Endothelial cell of umbilical vein (primary cell): ENCODE measurements around the gene EHBP1L1.

Source experiments
- EZH2 ChIP-seq: IDR thresholded peaks from 2 replicates; pipeline ENCODE4 v1.6.1; 2012; ENCODE audit warnings: borderline replicate concordance, low read depth, mild to moderate bottlenecking, moderate library complexity, low read length, inconsistent platforms; ENCODE audit not compliant: severe bottlenecking
- JUN ChIP-seq: IDR thresholded peaks from 2 replicates; pipeline ENCODE4 v1.6.1; 2011; ENCODE audit warnings: borderline replicate concordance, low read depth; ENCODE audit not compliant: insufficient read length, insufficient read depth
- MYC ChIP-seq: IDR thresholded peaks from one replicate; pipeline ENCODE4 v1.6.1; 2011; ENCODE audit warnings: mild to moderate bottlenecking, low read depth, low read length
- POLR2A ChIP-seq: IDR thresholded peaks from 2 replicates; pipeline ENCODE4 v1.6.1; 2012; ENCODE audit warnings: low read depth, mild to moderate bottlenecking, control low read depth, low read length
- POLR2AphosphoS5 ChIP-seq: IDR thresholded peaks from 2 replicates; pipeline ENCODE4 v1.6.1; 2012; ENCODE audit warnings: low read depth, mild to moderate bottlenecking, control low read depth, low read length, moderate library complexity; ENCODE audit not compliant: insufficient read depth
- TF ChIP-seq, protein P1 (sequence below), 2 donors: IDR thresholded peaks; 1 replicate in 1 of 2; 2 replicates in 1 of 2; pipeline ENCODE4 v1.5.1; 2011; ENCODE audit warnings: low read length in 2 of 2, mild to moderate bottlenecking in 2 of 2, moderate library complexity in 2 of 2, control low read depth in 1 of 2, inconsistent platforms in 1 of 2, low read depth in 1 of 2; ENCODE audit not compliant: insufficient read depth in 1 of 2; ENCODE audit errors: extremely low read depth in 1 of 2
- TF ChIP-seq, protein P2 (sequence below): IDR thresholded peaks from 2 replicates; pipeline ENCODE4 v1.6.1; 2011; ENCODE audit not compliant: insufficient read depth, insufficient read length

DNA sequence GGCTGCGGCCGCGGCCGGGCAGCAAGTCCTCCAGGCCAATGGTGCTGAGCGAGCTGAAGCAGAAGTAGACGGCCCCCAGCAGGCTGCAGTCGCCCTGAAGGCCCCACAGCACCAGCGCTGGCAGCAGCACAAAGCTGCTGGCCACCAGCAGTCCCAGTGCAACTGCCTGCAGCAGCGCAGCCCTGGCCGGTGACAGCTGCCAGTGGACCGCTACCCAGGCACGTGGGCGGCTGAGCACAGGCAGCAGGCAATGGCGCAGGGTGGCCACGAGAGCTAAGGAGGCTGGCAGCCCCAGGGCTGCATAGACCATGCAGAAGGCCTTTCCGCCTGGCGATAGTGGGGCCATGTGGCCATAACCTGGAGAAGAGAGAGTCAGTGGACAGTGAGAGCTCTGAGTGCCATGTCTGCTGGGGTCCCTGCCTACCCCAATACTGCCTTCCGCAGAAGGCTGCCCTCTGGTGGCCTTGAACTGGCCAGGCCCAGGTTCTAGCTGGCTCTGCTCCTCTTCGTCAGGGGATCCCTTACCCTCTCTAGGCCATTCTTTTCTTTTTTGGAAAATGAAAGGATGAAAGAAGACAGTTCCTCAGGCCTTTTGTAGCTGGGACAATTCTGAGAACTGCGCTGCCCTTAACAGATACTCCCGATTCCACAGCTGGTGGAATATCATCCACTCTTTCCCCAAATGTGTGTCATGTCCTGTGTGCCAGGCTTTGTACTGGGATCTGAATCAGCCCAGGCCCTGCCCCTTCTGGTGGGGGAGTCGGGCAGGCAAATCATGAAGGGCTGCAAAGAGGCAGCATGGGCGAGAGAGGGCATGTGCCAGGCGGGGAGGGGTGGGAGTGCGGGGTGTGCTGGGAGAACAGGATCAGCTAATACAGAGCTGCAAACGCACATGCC, 17.9 kb downstream of the EHBP1L1 start:
- TF ChIP-seq POLR2A (no peak), JUN (no peak), POLR2AphosphoS5 (no peak), EZH2 (no peak), MYC (no peak)
- TF ChIP-seq, protein P1, sequence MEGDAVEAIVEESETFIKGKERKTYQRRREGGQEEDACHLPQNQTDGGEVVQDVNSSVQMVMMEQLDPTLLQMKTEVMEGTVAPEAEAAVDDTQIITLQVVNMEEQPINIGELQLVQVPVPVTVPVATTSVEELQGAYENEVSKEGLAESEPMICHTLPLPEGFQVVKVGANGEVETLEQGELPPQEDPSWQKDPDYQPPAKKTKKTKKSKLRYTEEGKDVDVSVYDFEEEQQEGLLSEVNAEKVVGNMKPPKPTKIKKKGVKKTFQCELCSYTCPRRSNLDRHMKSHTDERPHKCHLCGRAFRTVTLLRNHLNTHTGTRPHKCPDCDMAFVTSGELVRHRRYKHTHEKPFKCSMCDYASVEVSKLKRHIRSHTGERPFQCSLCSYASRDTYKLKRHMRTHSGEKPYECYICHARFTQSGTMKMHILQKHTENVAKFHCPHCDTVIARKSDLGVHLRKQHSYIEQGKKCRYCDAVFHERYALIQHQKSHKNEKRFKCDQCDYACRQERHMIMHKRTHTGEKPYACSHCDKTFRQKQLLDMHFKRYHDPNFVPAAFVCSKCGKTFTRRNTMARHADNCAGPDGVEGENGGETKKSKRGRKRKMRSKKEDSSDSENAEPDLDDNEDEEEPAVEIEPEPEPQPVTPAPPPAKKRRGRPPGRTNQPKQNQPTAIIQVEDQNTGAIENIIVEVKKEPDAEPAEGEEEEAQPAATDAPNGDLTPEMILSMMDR (IDR thresholded peaks at IDR 0.05; ENCODE audit: extremely low read depth in 1 of 2, insufficient read depth in 1 of 2, low read depth in 1 of 2, low read length in 2 of 2) = peak; percentile 61 to 76
- TF ChIP-seq, protein P2, sequence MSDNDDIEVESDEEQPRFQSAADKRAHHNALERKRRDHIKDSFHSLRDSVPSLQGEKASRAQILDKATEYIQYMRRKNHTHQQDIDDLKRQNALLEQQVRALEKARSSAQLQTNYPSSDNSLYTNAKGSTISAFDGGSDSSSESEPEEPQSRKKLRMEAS = no peak
